ENCODE measurements around the gene CEP135.

The CEP135 gene

DNA sequence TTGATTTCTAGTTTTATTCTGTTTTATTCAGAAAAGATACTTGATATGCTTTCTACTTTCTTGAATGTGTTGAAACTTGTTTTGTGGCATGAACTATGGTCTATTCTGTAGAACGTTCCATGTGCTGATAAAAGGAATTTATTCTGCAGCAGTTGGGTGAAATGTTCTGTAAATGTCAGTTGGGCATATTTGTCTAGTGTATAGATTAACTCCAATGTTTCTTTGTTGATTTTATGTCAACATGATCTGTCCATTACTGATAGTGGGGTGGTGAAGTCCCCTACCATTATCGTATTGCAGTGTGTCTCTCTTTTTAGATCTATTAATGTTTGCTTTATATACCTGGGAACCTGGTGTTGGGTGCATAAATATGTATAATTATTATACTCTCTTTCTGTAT, 55.5 kb downstream of the CEP135 start:
- Histone ChIP-seq H2BK120ac (ENCODE audit: low read depth, low read length) (no peak overlapping the region), H2AK5ac (ENCODE audit: low read length, severe bottlenecking) (no peak overlapping the region), H2AFZ (ENCODE audit: low read depth, low read length) (no peak overlapping the region), H3K4me3 (ENCODE audit: insufficient read depth in 1 of 2, low read depth in 1 of 2, low read length in 2 of 2) (no peak overlapping the region), H3K18ac (ENCODE audit: low read depth in 1 of 2, low read length in 2 of 2) (no peak overlapping the region), H3K9ac (ENCODE audit: low read length) (no peak overlapping the region), H4K8ac (ENCODE audit: low read length) (no peak overlapping the region), H3K4me2 (ENCODE audit: low read length, poor library complexity, severe bottlenecking) (no peak overlapping the region), H3K14ac (ENCODE audit: low read length in 2 of 2) (no peak overlapping the region), H2BK5ac (ENCODE audit: low read depth, low read length, poor library complexity, severe bottlenecking) (no peak overlapping the region), H3K36me3 (ENCODE audit: control insufficient read depth in 1 of 2, insufficient read depth in 2 of 2, low read depth in 1 of 2, low read length in 2 of 2) (peaks cover 8 to 34% of the 10 kb centered on the region in 2 experiments), H2BK15ac (ENCODE audit: low read depth, poor library complexity, severe bottlenecking) (no peak overlapping the region), H3K4ac (ENCODE audit: low read depth in 1 of 2, low read length in 2 of 2) (no peak overlapping the region), H2BK12ac (ENCODE audit: low read length in 2 of 2) (no peak overlapping the region), H3K4me1 (ENCODE audit: control insufficient read depth, insufficient read depth, low read depth, low read length) (no peaks in the 10 kb centered on the region), H4K91ac (ENCODE audit: low read length) (no peak overlapping the region), H3K79me1 (replicated peaks; ENCODE audit: low read length, poor library complexity, severe bottlenecking) (peaks cover 4% of the 10 kb centered on the region), H3K9me3 (ENCODE audit: control insufficient read depth, low read length) (peaks cover 4% of the 10 kb centered on the region), H3K27ac (ENCODE audit: low read length, poor library complexity, severe bottlenecking) (no peak overlapping the region), H3K27me3 (ENCODE audit: control insufficient read depth in 1 of 2, insufficient read depth in 1 of 2, low read length in 2 of 2) (no peaks in the 10 kb centered on the region), H3K23ac (ENCODE audit: low read length in 2 of 2) (no peak overlapping the region)
- no peak for DNase-seq
- WGBS: 94% methylated on average over 1 of the region's 2 CpGs

- H2BK15ac ChIP-seq (ENCODE audit: low read depth, poor library complexity, severe bottlenecking): no peak overlapping the region
- H3K27ac ChIP-seq (ENCODE audit: low read length, poor library complexity, severe bottlenecking): no peak overlapping the region
- peaks cover 2% of the 10 kb centered on the region for H3K9me3 ChIP-seq (ENCODE audit: control insufficient read depth, low read length)
- DNase-seq: no peak
- no peak overlapping the region for H2BK12ac ChIP-seq (ENCODE audit: low read length in 2 of 2)
- no peak overlapping the region for H3K18ac ChIP-seq (ENCODE audit: low read depth in 1 of 2, low read length in 2 of 2)
- no peak overlapping the region for H3K14ac ChIP-seq (ENCODE audit: low read length in 2 of 2)
- H3K4me3 ChIP-seq (ENCODE audit: insufficient read depth in 1 of 2, low read depth in 1 of 2, low read length in 2 of 2): no peak overlapping the region
- peaks cover 5 to 26% of the 10 kb centered on the region in 2 experiments for H3K36me3 ChIP-seq (ENCODE audit: control insufficient read depth in 1 of 2, insufficient read depth in 2 of 2, low read depth in 1 of 2, low read length in 2 of 2)
- no peak overlapping the region for H3K9ac ChIP-seq (ENCODE audit: low read length)
- no peak overlapping the region for H2AFZ ChIP-seq (ENCODE audit: low read depth, low read length)
- H3K4ac ChIP-seq (ENCODE audit: low read depth in 1 of 2, low read length in 2 of 2): no peak overlapping the region
- no peak overlapping the region for H2BK120ac ChIP-seq (ENCODE audit: low read depth, low read length)
- H3K27me3 ChIP-seq (ENCODE audit: control insufficient read depth in 1 of 2, insufficient read depth in 1 of 2, low read length in 2 of 2): no peaks in the 10 kb centered on the region
- H4K91ac ChIP-seq (ENCODE audit: low read length): no peak overlapping the region
- H2BK5ac ChIP-seq (ENCODE audit: low read depth, low read length, poor library complexity, severe bottlenecking): no peak overlapping the region
- H3K4me2 ChIP-seq (ENCODE audit: low read length, poor library complexity, severe bottlenecking): no peak overlapping the region
- no peak overlapping the region for H4K8ac ChIP-seq (ENCODE audit: low read length)
- no peak overlapping the region for H3K23ac ChIP-seq (ENCODE audit: low read length in 2 of 2)
- no peak overlapping the region for H2AK5ac ChIP-seq (ENCODE audit: low read length, severe bottlenecking)
- peaks cover 4% of the 10 kb centered on the region for H3K79me1 ChIP-seq (replicated peaks; ENCODE audit: low read length, poor library complexity, severe bottlenecking)
- no peaks in the 10 kb centered on the region for H3K4me1 ChIP-seq (ENCODE audit: control insufficient read depth, insufficient read depth, low read depth, low read length)
Observed at GRCh38 chr4:56007154-56007553, 58.4 kb downstream of the CEP135 start.

DNA sequence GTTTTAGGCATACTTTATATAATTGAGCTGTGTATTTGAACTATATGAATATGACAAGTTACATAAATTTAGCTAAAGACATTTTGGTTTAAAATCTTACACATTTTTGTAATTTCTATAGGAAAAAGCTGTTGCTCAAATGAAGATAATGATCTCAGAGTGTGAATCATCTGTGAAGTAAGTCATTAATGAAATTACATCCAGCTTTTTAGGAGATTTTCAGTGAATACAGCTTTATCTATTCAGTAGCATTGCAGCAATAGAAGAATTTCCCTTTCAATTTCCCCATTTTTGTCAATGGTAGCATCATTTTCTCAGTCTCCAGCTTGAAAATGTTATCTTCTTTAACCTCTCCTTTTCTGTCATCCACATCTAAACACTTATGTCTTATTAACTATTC, 59.5 kb downstream of the CEP135 start:
- no peak overlapping the region for H3K4me2 ChIP-seq (ENCODE audit: low read length, poor library complexity, severe bottlenecking)
- H3K27me3 ChIP-seq (ENCODE audit: control insufficient read depth in 1 of 2, insufficient read depth in 1 of 2, low read length in 2 of 2): no peaks in the 10 kb centered on the region
- peaks cover 5 to 36% of the 10 kb centered on the region in 2 experiments for H3K36me3 ChIP-seq (ENCODE audit: control insufficient read depth in 1 of 2, insufficient read depth in 2 of 2, low read depth in 1 of 2, low read length in 2 of 2)
- no peak overlapping the region for H2AK5ac ChIP-seq (ENCODE audit: low read length, severe bottlenecking)
- H3K4ac ChIP-seq (ENCODE audit: low read depth in 1 of 2, low read length in 2 of 2): no peak overlapping the region
- no peaks in the 10 kb centered on the region for H3K4me1 ChIP-seq (ENCODE audit: control insufficient read depth, insufficient read depth, low read depth, low read length)
- H4K8ac ChIP-seq (ENCODE audit: low read length): no peak overlapping the region
- no peak for DNase-seq
- H2BK120ac ChIP-seq (ENCODE audit: low read depth, low read length): no peak overlapping the region
- no peak overlapping the region for H3K4me3 ChIP-seq (ENCODE audit: insufficient read depth in 1 of 2, low read depth in 1 of 2, low read length in 2 of 2)
- no peak overlapping the region for H2BK5ac ChIP-seq (ENCODE audit: low read depth, low read length, poor library complexity, severe bottlenecking)
- no peak overlapping the region for H3K14ac ChIP-seq (ENCODE audit: low read length in 2 of 2)
- no peak overlapping the region for H4K91ac ChIP-seq (ENCODE audit: low read length)
- peaks cover 3% of the 10 kb centered on the region for H3K79me1 ChIP-seq (replicated peaks; ENCODE audit: low read length, poor library complexity, severe bottlenecking)
- no peaks in the 10 kb centered on the region for H3K9me3 ChIP-seq (ENCODE audit: control insufficient read depth, low read length)
- H3K23ac ChIP-seq (ENCODE audit: low read length in 2 of 2): no peak overlapping the region
- H3K9ac ChIP-seq (ENCODE audit: low read length): no peak overlapping the region
- no peak overlapping the region for H2BK12ac ChIP-seq (ENCODE audit: low read length in 2 of 2)
- no peak overlapping the region for H3K18ac ChIP-seq (ENCODE audit: low read depth in 1 of 2, low read length in 2 of 2)
- no peak overlapping the region for H2AFZ ChIP-seq (ENCODE audit: low read depth, low read length)
- no peak overlapping the region for H3K27ac ChIP-seq (ENCODE audit: low read length, poor library complexity, severe bottlenecking)
- H2BK15ac ChIP-seq (ENCODE audit: low read depth, poor library complexity, severe bottlenecking): no peak overlapping the region

DNA sequence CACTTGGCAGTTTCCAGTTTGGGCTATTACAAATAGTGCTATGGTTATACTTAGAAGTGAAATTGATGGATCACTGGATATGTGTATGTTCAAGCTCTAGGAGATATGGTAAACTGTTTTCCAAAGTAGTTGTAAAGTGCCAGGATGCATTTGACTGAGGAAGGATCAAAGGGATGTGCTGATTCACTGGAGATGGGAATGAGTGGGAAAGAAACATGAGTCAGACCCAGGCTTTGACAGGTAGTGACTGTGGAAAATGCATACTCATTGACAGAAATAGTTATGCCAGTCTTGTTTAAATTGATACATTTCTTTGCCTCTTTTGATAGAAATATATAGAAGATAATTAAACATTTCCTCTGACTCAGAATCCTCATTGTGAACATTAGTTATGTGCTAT, 77.9 kb downstream of the CEP135 start:
- no peaks in the 10 kb centered on the region for H3K9me3 ChIP-seq (ENCODE audit: control insufficient read depth, low read length)
- H3K4ac ChIP-seq (ENCODE audit: low read depth in 1 of 2, low read length in 2 of 2): no peak overlapping the region
- peaks cover 11 to 47% of the 10 kb centered on the region in 2 experiments for H3K36me3 ChIP-seq (ENCODE audit: control insufficient read depth in 1 of 2, insufficient read depth in 2 of 2, low read depth in 1 of 2, low read length in 2 of 2)
- no peak overlapping the region for H2AFZ ChIP-seq (ENCODE audit: low read depth, low read length)
- H4K8ac ChIP-seq (ENCODE audit: low read length): no peak overlapping the region
- no peak overlapping the region for H3K18ac ChIP-seq (ENCODE audit: low read depth in 1 of 2, low read length in 2 of 2)
- peaks cover 1% of the 10 kb centered on the region for H3K79me1 ChIP-seq (replicated peaks; ENCODE audit: low read length, poor library complexity, severe bottlenecking)
- no peak overlapping the region for H2BK120ac ChIP-seq (ENCODE audit: low read depth, low read length)
- H3K4me1 ChIP-seq (ENCODE audit: control insufficient read depth, insufficient read depth, low read depth, low read length): no peaks in the 10 kb centered on the region
- H3K23ac ChIP-seq (ENCODE audit: low read length in 2 of 2): no peak overlapping the region
- H4K91ac ChIP-seq (ENCODE audit: low read length): no peak overlapping the region
- H3K27me3 ChIP-seq (ENCODE audit: control insufficient read depth in 1 of 2, insufficient read depth in 1 of 2, low read length in 2 of 2): no peaks in the 10 kb centered on the region
- H3K4me2 ChIP-seq (ENCODE audit: low read length, poor library complexity, severe bottlenecking): no peak overlapping the region
- no peak overlapping the region for H3K27ac ChIP-seq (ENCODE audit: low read length, poor library complexity, severe bottlenecking)
- no peak overlapping the region for H3K4me3 ChIP-seq (ENCODE audit: insufficient read depth in 1 of 2, low read depth in 1 of 2, low read length in 2 of 2)
- H2BK12ac ChIP-seq (ENCODE audit: low read length in 2 of 2): no peak overlapping the region
- H2AK5ac ChIP-seq (ENCODE audit: low read length, severe bottlenecking): no peak overlapping the region
- H3K9ac ChIP-seq (ENCODE audit: low read length): no peak overlapping the region
- H3K14ac ChIP-seq (ENCODE audit: low read length in 2 of 2): no peak overlapping the region
- H2BK5ac ChIP-seq (ENCODE audit: low read depth, low read length, poor library complexity, severe bottlenecking): no peak overlapping the region
- peak; percentile 29 for DNase-seq
- no peak overlapping the region for H2BK15ac ChIP-seq (ENCODE audit: low read depth, poor library complexity, severe bottlenecking)

All from mesenchymal stem cell (in vitro differentiated cells and primary cell).